GM12892 (cell line): Measurements from ENCODE around the gene HIP1R.

ENCODE experiments used
- POLR2A ChIP-seq: IDR thresholded peaks from 2 replicates; pipeline ENCODE4 v1.6.1; 2011; ENCODE audit warnings: low read depth, low read length, control low read depth
- TAF1 ChIP-seq: IDR thresholded peaks from 2 replicates; pipeline ENCODE4 v1.6.1; 2011; ENCODE audit warnings: low read depth, mild to moderate bottlenecking, control low read depth, low read length, borderline replicate concordance

DNA sequence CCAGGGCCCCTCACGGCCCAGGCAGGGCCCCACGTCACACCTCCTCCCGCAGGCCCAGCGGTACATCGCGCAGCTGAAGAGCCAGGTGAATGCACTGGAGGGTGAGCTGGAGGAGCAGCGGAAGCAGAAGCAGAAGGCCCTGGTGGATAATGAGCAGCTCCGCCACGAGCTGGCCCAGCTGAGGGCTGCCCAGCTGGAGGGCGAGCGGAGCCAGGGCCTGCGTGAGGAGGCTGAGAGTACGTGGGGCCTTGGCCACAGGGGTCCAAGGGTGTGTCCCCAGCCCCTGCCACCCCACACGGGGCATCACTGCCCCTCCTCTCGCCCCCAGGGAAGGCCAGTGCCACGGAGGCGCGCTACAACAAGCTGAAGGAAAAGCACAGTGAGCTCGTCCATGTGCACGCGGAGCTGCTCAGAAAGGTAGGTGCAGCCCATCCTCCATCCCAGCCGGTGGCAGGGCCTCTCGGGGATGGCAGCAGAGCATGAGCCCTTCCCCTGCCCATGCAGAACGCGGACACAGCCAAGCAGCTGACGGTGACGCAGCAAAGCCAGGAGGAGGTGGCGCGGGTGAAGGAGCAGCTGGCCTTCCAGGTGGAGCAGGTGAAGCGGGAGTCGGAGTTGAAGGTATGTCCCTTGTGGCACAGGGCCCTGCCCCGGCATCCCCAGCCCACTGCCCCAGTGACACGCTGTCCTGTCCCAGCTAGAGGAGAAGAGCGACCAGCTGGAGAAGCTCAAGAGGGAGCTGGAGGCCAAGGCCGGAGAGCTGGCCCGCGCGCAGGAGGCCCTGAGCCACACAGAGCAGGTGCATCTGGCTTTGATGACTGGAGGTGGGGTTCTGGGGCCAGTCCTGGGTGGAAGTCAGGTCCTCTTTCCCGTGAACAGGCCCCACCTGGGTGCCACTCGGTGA is 20.9 kb downstream of the HIP1R start:
- TF ChIP-seq TAF1 (no peak), POLR2A (no peak)
